ENCODE measurements around the gene STK11IP.

Gene STK11IP, protein sequence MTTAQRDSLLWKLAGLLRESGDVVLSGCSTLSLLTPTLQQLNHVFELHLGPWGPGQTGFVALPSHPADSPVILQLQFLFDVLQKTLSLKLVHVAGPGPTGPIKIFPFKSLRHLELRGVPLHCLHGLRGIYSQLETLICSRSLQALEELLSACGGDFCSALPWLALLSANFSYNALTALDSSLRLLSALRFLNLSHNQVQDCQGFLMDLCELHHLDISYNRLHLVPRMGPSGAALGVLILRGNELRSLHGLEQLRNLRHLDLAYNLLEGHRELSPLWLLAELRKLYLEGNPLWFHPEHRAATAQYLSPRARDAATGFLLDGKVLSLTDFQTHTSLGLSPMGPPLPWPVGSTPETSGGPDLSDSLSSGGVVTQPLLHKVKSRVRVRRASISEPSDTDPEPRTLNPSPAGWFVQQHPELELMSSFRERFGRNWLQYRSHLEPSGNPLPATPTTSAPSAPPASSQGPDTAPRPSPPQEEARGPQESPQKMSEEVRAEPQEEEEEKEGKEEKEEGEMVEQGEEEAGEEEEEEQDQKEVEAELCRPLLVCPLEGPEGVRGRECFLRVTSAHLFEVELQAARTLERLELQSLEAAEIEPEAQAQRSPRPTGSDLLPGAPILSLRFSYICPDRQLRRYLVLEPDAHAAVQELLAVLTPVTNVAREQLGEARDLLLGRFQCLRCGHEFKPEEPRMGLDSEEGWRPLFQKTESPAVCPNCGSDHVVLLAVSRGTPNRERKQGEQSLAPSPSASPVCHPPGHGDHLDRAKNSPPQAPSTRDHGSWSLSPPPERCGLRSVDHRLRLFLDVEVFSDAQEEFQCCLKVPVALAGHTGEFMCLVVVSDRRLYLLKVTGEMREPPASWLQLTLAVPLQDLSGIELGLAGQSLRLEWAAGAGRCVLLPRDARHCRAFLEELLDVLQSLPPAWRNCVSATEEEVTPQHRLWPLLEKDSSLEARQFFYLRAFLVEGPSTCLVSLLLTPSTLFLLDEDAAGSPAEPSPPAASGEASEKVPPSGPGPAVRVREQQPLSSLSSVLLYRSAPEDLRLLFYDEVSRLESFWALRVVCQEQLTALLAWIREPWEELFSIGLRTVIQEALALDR

GRCh38 chr2:219597552-219598307 is at the start of gene STK11IP:
TSS of gene STK11IP (plus strand) at chr2:219597857. CDS start at chr2:219598120, 263 bp downstream.
- peak; percentile 33; the same call in 1 of the 2 replicates for TF ChIP-seq GATA2 (IDR thresholded peaks at IDR 0.05; ENCODE audit: low read depth, low read length)
- no peak for TF ChIP-seq GATA3 (IDR thresholded peaks at IDR 0.05; ENCODE audit: low read depth, low read length)

DNA sequence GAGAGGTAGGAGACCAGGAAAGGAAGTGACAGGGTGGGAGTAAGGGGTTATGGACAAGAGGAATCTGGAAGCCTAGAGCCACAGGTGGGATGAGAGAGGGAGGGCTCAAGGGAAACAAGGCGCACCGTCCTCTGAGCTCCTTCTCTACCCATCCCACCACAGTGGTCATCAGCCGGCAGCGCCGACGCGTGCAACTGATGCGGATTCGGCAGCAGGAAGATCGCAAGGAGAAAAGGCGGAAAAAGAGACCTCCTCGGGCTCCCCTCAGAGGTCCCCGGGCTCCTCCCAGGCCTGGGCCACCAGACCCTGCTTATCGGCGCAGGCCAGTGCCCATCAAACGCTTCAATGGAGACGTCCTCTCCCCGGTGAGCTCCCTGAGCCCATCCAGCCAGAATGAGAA is 48.7 kb upstream of the STK11IP start:
- no peak for TF ChIP-seq GATA2 (IDR thresholded peaks at IDR 0.05; ENCODE audit: low read depth, low read length)
- no peak for TF ChIP-seq GATA3 (IDR thresholded peaks at IDR 0.05; ENCODE audit: low read depth, low read length)

DNA sequence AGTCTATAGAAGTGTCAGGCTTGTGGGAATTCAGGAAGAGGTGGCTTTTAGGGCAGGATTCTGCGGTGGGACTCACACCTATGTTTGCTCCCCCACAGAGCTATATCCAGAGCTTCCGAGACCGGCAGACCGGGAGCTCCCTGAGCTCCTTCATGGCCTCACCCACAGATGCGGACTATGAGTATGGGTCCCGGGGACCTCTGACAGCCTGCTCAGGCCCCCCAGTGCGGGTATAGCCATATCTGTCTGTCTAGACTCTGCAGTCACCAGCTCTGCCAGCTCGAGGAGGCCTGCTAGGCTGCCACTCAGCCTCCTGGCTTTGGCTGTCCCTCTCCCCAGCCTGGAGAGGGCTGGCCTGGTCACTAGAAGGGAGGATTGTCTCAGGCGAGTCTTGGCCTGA is 48.0 kb upstream of the STK11IP start:
- TF ChIP-seq GATA2 (IDR thresholded peaks at IDR 0.05; ENCODE audit: low read depth, low read length) (no peak), GATA3 (IDR thresholded peaks at IDR 0.05; ENCODE audit: low read depth, low read length) (no peak)

DNA sequence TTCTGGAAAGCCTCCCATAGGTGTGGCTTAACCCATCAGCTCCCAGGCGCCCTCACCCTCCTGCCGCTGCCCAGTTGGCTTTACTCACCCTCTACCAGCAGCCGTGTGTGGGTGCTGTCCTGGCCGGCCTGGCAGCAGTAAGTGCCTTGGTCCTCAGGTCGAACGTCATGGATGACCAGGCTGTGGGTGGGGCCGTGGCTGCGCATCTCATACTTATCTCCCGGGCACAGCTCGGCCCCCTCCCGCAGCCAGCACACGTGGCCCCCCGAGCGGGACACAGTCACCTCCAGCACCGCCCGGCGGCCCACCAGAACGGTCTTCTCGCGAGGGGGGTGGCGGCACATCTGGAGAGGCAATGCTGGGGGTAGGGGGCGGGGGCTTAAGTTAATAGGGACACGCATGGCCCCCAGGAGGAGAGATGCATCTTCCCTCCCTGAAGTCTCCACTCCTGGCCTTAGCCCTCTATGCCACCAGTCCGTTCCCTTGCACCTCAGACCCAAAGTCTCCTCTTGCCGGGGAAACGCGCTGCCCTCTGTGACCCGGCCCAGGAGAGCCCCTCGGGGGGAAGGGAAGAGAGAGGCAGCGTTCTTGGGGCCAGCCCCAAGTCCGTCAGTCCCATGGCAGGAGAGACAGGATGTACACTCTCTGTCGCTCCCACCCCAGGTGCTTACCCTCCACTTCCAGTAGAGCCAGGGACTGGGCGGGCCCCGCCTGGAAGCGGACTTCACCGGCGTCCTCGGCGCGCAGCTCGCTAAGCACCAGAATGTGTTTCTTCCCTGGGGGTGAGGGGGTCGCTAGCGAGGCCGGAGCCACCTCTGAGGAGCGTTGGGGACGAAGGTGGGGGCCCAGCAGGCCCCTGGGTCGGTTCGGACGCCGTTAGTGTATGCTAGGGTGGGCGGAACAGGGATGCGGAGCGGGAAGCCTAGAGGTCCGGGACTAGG is 45.9 kb upstream of the STK11IP start:
- TF ChIP-seq GATA2 (IDR thresholded peaks at IDR 0.05; ENCODE audit: low read depth, low read length): no peak
- no peak for TF ChIP-seq GATA3 (IDR thresholded peaks at IDR 0.05; ENCODE audit: low read depth, low read length)

GRCh38 chr2:219552382-219553167 is 45.1 kb upstream of the STK11IP start:
- TF ChIP-seq GATA3 (IDR thresholded peaks at IDR 0.05; ENCODE audit: low read depth, low read length) (no peak), GATA2 (IDR thresholded peaks at IDR 0.05; ENCODE audit: low read depth, low read length) (no peak)

GRCh38 chr2:219553168-219553417 is 44.6 kb upstream of the STK11IP start:
- TF ChIP-seq GATA2 (IDR thresholded peaks at IDR 0.05; ENCODE audit: low read depth, low read length) (no peak), GATA3 (IDR thresholded peaks at IDR 0.05; ENCODE audit: low read depth, low read length) (no peak)

GRCh38 chr2:219553463-219553963 is 44.1 kb upstream of the STK11IP start:
- no peak for TF ChIP-seq GATA3 (IDR thresholded peaks at IDR 0.05; ENCODE audit: low read depth, low read length)

- TF ChIP-seq GATA3 (IDR thresholded peaks at IDR 0.05; ENCODE audit: low read depth, low read length) (no peak), GATA2 (IDR thresholded peaks at IDR 0.05; ENCODE audit: low read depth, low read length) (no peak)
These were observed 43.3 kb upstream of the STK11IP start for GRCh38 chr2:219554350-219554749.

DNA sequence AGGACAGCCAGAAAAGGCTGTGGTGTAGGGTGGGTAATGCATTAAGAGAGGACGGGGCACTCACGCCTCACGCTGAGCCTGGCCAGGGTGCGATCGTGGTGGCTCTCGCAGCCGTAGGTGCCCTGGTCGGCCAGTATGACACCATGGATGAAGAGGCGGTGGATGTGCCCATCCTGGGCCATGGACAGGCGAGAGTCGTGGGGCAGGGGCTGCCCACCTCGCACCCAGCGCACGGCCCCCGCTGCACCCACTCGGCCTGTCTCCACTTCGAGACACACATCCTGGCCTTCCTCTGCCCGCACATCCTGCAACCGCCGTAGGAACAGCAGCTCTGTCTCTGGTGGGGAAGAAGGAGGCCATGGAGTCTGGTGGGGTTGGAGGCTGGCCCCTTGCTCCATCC is 41.7 kb upstream of the STK11IP start:
- TF ChIP-seq GATA2 (IDR thresholded peaks at IDR 0.05; ENCODE audit: low read depth, low read length) (no peak), GATA3 (IDR thresholded peaks at IDR 0.05; ENCODE audit: low read depth, low read length) (no peak)

GRCh38 chr2:219556413-219556812 is 41.2 kb upstream of the STK11IP start:
- TF ChIP-seq GATA3 (IDR thresholded peaks at IDR 0.05; ENCODE audit: low read depth, low read length) (no peak), GATA2 (IDR thresholded peaks at IDR 0.05; ENCODE audit: low read depth, low read length) (no peak)

DNA sequence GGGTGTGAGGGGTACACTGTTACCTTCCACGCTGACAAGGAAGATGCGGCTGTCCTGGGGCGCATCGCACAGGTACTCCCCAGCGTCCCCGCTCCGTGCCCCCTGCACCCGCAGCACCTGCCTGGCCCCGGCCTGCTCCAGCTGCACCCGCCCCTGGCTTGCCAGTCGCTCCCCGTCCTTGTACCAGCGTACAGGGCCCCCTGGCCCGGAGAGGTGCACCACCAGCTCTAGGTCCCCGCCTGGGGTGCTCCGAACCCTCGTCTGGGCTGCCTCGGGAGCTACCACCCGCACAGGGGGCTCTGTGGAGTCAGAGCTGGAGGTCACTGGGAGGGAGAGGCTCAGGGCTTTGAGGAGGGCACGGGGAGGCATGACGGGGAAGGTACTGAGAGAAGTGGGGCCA is 40.3 kb upstream of the STK11IP start:
- no peak for TF ChIP-seq GATA2 (IDR thresholded peaks at IDR 0.05; ENCODE audit: low read depth, low read length)
- no peak for TF ChIP-seq GATA3 (IDR thresholded peaks at IDR 0.05; ENCODE audit: low read depth, low read length)
